Liver (tissue), 3 donors: ENCODE results near the gene PCDHA3.

Source experiments
- EGR1 ChIP-seq, 2 donors: IDR thresholded peaks; 2 replicates each; pipeline ENCODE4 v1.6.1; 2016 to 2018; ENCODE audit warnings: antibody characterized with exemption in 2 of 2, low read depth in 2 of 2
- GABPA ChIP-seq, 2 donors: IDR thresholded peaks in 1 of 2; conservative IDR thresholded peaks in 1 of 2; 2 replicates each; pipeline ENCODE4 v1.6.1; 2016; ENCODE audit warnings: antibody characterized with exemption in 2 of 2, mild to moderate bottlenecking in 1 of 2, moderate library complexity in 1 of 2
- HNF4A ChIP-seq, 2 donors: conservative IDR thresholded peaks; 2 replicates each; pipeline ENCODE4 v1.6.1; 2016; ENCODE audit warnings: antibody characterized with exemption in 2 of 2, mild to moderate bottlenecking in 2 of 2
- JUND ChIP-seq, 2 donors: IDR thresholded peaks; 2 replicates each; pipeline ENCODE4 v1.6.1; 2016; ENCODE audit warnings: antibody characterized with exemption in 2 of 2
- RAD21 ChIP-seq, 2 donors: IDR thresholded peaks; 2 replicates each; pipeline ENCODE4 v1.6.1; 2016; ENCODE audit warnings: antibody characterized with exemption in 2 of 2, mild to moderate bottlenecking in 2 of 2
- SP1 ChIP-seq: IDR thresholded peaks from 2 replicates; pipeline ENCODE4 v1.6.1; 2018; ENCODE audit warnings: antibody characterized with exemption, mild to moderate bottlenecking
- TAF1 ChIP-seq: conservative IDR thresholded peaks from 2 replicates; pipeline ENCODE4 v1.6.1; 2016; ENCODE audit warnings: antibody characterized with exemption, mild to moderate bottlenecking
- YY1 ChIP-seq: IDR thresholded peaks from 2 replicates; pipeline ENCODE4 v1.6.1; 2016; ENCODE audit warnings: antibody characterized with exemption, mild to moderate bottlenecking
- TF ChIP-seq, protein P1 (sequence below): IDR thresholded peaks from 2 replicates; pipeline ENCODE4 v1.6.1; 2016; ENCODE audit warnings: antibody characterized with exemption, mild to moderate bottlenecking
- TF ChIP-seq, protein P2 (sequence below): fragments of 150-350 bp; IDR thresholded peaks from 2 replicates; pipeline ENCODE4 v1.5.1; 2017; ENCODE audit warnings: improper control_type of control experiment, low read depth, low read length; ENCODE audit not compliant: missing input control
- TF ChIP-seq, protein P3 (sequence below): IDR thresholded peaks from 2 replicates; pipeline ENCODE4 v1.6.1; 2016; ENCODE audit warnings: antibody characterized with exemption
- TF ChIP-seq, protein P4 (sequence below): IDR thresholded peaks from 2 replicates; pipeline ENCODE4 v1.6.1; 2016; ENCODE audit warnings: antibody characterized with exemption
- TF ChIP-seq, protein P5 (sequence below): IDR thresholded peaks from 2 replicates; pipeline ENCODE4 v1.6.1; 2016; ENCODE audit warnings: antibody characterized with exemption
- donor health status: healthy.
- donor health status: healthy.

DNA sequence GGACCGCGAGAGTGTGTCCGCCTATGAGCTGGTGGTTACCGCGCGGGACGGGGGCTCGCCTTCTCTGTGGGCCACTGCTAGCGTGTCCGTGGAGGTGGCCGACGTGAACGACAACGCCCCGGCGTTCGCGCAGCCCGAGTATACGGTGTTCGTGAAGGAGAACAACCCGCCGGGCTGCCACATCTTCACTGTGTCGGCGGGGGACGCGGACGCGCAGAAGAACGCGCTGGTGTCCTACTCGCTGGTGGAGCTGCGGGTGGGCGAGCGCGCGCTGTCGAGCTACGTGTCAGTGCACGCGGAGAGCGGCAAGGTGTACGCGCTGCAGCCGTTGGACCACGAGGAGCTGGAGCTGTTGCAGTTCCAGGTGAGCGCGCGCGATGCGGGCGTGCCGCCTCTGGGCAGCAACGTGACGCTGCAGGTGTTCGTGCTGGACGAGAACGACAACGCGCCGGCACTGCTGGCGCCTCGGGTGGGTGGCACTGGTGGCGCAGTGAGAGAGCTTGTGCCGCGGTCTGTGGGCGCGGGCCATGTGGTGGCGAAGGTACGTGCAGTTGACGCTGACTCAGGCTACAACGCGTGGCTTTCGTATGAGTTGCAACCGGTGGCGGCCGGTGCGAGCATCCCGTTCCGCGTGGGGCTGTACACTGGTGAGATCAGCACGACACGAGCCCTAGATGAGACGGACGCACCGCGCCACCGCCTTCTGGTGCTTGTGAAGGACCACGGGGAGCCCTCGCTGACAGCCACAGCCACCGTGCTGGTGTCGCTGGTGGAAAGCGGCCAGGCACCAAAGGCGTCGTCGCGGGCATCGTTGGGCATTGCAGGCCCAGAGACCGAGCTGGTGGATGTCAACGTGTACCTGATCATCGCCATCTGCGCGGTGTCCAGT lies 35.0 kb downstream of the PCDHA3 start:
- TF ChIP-seq GABPA (IDR thresholded peaks at IDR 0.05 in 1 of 2, conservative IDR thresholded peaks at IDR 0.05 in 1 of 2): no peak
- TF ChIP-seq, protein P1, sequence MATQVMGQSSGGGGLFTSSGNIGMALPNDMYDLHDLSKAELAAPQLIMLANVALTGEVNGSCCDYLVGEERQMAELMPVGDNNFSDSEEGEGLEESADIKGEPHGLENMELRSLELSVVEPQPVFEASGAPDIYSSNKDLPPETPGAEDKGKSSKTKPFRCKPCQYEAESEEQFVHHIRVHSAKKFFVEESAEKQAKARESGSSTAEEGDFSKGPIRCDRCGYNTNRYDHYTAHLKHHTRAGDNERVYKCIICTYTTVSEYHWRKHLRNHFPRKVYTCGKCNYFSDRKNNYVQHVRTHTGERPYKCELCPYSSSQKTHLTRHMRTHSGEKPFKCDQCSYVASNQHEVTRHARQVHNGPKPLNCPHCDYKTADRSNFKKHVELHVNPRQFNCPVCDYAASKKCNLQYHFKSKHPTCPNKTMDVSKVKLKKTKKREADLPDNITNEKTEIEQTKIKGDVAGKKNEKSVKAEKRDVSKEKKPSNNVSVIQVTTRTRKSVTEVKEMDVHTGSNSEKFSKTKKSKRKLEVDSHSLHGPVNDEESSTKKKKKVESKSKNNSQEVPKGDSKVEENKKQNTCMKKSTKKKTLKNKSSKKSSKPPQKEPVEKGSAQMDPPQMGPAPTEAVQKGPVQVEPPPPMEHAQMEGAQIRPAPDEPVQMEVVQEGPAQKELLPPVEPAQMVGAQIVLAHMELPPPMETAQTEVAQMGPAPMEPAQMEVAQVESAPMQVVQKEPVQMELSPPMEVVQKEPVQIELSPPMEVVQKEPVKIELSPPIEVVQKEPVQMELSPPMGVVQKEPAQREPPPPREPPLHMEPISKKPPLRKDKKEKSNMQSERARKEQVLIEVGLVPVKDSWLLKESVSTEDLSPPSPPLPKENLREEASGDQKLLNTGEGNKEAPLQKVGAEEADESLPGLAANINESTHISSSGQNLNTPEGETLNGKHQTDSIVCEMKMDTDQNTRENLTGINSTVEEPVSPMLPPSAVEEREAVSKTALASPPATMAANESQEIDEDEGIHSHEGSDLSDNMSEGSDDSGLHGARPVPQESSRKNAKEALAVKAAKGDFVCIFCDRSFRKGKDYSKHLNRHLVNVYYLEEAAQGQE: no peak
- TF ChIP-seq, protein P2, sequence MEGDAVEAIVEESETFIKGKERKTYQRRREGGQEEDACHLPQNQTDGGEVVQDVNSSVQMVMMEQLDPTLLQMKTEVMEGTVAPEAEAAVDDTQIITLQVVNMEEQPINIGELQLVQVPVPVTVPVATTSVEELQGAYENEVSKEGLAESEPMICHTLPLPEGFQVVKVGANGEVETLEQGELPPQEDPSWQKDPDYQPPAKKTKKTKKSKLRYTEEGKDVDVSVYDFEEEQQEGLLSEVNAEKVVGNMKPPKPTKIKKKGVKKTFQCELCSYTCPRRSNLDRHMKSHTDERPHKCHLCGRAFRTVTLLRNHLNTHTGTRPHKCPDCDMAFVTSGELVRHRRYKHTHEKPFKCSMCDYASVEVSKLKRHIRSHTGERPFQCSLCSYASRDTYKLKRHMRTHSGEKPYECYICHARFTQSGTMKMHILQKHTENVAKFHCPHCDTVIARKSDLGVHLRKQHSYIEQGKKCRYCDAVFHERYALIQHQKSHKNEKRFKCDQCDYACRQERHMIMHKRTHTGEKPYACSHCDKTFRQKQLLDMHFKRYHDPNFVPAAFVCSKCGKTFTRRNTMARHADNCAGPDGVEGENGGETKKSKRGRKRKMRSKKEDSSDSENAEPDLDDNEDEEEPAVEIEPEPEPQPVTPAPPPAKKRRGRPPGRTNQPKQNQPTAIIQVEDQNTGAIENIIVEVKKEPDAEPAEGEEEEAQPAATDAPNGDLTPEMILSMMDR: no peak
- TF ChIP-seq, protein P3, sequence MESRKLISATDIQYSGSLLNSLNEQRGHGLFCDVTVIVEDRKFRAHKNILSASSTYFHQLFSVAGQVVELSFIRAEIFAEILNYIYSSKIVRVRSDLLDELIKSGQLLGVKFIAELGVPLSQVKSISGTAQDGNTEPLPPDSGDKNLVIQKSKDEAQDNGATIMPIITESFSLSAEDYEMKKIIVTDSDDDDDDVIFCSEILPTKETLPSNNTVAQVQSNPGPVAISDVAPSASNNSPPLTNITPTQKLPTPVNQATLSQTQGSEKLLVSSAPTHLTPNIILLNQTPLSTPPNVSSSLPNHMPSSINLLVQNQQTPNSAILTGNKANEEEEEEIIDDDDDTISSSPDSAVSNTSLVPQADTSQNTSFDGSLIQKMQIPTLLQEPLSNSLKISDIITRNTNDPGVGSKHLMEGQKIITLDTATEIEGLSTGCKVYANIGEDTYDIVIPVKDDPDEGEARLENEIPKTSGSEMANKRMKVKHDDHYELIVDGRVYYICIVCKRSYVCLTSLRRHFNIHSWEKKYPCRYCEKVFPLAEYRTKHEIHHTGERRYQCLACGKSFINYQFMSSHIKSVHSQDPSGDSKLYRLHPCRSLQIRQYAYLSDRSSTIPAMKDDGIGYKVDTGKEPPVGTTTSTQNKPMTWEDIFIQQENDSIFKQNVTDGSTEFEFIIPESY: no peak
- TF ChIP-seq HNF4A (conservative IDR thresholded peaks at IDR 0.05): no peak
- no peak for TF ChIP-seq TAF1
- TF ChIP-seq RAD21 (IDR thresholded peaks at IDR 0.05): no peak
- no peak for TF ChIP-seq JUND (IDR thresholded peaks at IDR 0.05)
- no peak for TF ChIP-seq EGR1 (IDR thresholded peaks at IDR 0.05; ENCODE audit: low read depth in 2 of 2)
- no peak for TF ChIP-seq YY1
- TF ChIP-seq, protein P4, sequence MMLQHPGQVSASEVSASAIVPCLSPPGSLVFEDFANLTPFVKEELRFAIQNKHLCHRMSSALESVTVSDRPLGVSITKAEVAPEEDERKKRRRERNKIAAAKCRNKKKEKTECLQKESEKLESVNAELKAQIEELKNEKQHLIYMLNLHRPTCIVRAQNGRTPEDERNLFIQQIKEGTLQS: no peak
- TF ChIP-seq, protein P5, sequence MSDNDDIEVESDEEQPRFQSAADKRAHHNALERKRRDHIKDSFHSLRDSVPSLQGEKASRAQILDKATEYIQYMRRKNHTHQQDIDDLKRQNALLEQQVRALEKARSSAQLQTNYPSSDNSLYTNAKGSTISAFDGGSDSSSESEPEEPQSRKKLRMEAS: no peak
- TF ChIP-seq SP1: no peak
